ENCODE data around the gene NET1.

The NET1 gene

GRCh38 chr10:5502571-5503476 lies 90.5 kb downstream of the NET1 start:
- DNase-seq: no peak

- DNase-seq: no peak
Observed at GRCh38 chr10:5503477-5503835, 91.1 kb downstream of the NET1 start.

DNA sequence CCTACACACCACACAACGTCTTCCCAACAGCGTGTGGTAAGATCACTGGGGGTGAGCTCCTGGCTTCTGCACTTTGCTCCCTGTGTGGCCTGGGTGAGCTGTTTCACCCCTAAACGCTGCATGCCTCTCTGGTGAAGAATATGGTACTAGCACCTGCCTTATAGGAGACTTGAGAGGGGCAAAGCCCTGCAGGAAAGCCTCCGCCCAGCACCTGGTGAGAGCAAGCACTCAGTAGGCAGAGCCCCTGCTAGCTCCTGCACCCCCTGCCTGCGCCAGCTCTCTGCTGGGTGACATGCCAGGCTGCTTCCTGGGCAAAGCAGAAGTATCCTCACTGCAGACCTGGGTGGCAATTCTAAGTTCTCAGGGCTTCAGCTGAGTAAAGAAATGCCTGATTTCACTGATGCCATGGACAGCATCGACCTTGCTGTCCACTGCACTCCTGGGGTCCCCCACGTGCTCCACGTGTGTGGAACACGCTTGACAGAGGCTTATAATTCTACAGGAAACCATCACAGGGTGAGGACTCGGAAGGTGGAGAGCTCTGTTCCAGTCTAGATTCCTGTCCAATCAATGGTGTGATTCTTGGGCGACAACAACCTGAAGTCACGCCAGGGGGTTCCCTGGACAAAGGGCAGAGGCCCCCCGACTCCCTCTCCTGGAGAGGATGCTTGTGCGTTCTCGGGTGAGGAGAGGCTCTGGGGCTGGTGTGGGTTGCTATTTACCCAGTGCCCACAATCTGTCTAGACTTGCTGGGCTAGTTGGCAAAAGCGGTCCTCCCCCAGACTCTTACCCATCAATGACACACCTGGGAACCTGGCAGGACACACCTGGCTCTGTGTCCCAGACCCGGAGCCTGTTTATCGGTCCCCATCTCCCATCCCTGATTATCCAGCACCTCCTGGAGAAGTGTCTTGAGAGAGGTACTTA lies 92.1 kb downstream of the NET1 start:
- DNase-seq: no peak

DNA sequence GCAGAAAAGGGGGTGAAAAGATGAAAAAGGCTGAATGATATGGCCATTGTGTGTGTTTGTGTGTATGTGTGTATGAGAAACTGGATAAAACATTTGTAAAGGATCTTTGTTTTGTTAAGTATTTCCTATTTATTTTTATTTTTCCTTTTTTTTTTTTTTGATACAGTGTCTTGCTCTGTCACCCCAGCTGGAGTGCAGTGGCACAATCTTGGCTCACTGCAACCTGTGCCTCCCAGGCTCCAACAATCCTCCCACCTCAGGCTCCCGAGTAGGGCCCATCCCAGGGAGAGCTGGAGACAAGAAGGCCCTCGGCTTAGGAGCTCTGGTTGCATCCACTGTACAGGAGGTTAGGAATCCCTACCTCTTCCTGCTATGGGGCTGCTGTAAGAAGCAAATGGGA lies 93.9 kb downstream of the NET1 start:
- DNase-seq: no peak

DNA sequence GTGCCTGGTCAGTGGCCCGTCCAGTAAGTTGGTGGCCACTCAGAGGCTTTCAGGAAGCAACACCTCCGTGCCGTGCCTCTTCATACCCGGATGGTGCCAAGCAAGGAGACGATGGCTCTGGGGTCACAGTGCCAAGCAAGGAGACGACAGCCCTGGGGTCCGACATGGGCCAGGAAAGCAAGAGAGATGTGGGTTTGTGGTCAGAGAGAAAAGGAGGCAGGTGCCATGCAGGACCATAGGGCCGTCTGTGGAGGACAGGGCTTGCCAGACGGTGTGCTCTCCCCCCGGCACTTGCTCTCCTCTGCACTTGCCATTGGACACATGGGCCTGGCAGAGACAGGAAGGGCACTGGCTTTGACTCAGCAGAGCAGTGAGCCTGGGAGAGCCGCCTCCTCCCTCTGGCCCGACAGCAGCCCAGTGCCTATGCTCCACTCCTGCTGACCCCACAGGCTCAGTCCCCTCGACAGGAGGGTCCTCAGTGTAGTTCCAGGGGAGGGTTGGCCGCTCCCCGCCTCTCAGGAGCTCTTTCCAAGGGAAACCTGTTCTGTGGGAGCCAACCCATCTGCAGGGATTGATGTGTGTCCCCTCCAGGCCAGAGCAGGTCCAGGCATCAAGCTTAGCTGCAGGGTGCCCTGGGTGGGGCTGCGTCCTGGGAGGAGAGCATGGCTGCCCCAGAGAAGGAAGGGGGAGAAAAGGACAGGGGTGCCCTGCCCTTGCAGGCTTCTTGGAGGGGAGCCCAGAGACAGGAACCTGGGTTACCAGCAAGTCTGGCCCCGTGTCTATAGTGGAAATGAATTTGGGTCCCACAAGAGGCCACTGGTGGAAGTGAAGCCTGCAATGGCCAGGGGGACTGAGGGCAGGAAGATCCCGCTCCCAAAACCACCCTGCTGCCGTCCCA lies 94.6 kb downstream of the NET1 start:
- DNase-seq: no peak

DNA sequence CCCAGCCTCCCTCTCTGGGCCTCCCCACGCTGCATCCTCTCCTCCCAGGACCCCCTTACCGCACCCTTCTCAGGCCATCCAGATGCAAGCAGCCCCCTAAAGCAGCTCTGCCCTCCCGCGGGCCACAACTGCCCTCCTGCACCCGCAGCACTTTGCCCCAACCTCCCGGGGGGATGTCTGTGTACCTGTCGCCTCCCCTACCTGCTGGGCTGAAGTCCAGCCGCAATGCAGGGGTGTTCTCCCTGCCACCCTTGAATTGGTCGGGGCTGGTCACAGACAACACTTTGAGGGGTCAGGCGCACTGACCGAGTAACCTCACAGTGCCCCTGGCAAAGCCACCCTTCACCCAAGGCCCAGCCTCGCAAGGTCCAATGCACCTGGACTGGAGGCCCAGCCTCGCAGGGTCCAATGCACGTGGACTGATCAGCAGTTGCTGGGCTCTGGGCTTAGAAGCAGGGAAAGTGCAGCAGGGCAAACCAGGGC lies 95.3 kb downstream of the NET1 start:
- no peak for DNase-seq

- no peak for DNase-seq
Observed at GRCh38 chr10:5508161-5508604, 95.8 kb downstream of the NET1 start.
